ENCODE data around the gene PCYOX1L. TPM values are rescaled to one million over a fixed set of nuclear protein-coding genes. Genes with fewer than 3 reads are reported as not detected.
"Not testable (repeated sequence)": the region's sequence is repeated elsewhere in the genome, so short reads cannot be mapped to it uniquely, and the experiment has no call there.

Gene PCYOX1L
- polyA plus RNA-seq, 4 donors: 17.7 to 19.2 (median 18.5) TPM

GRCh38 chr5:149382517-149383220 lies 24.8 kb downstream of the PCYOX1L start:
- DNase-seq (ENCODE audit: low read depth in 4 of 4, low spot score in 3 of 4): no peak

GRCh38 chr5:149383399-149383798 lies 25.6 kb downstream of the PCYOX1L start:
- no peak for DNase-seq (ENCODE audit: low read depth in 4 of 4, low spot score in 3 of 4)

- no peak for DNase-seq (ENCODE audit: low read depth in 4 of 4, low spot score in 3 of 4)
Measured at GRCh38 chr5:149386166-149386565, 28.3 kb downstream of the PCYOX1L start.

- no peak for DNase-seq (ENCODE audit: low read depth in 4 of 4, low spot score in 3 of 4)
Measured at GRCh38 chr5:149387081-149387631, 29.3 kb downstream of the PCYOX1L start.

GRCh38 chr5:149387982-149388381 lies 30.1 kb downstream of the PCYOX1L start:
- no peak for DNase-seq (ENCODE audit: low read depth in 4 of 4, low spot score in 3 of 4)

GRCh38 chr5:149388498-149389190 lies 30.8 kb downstream of the PCYOX1L start:
- no peak for DNase-seq (ENCODE audit: low read depth in 4 of 4, low spot score in 3 of 4)

- no peak for DNase-seq (ENCODE audit: low read depth in 4 of 4, low spot score in 3 of 4)
Measured at GRCh38 chr5:149389552-149390495, 32.0 kb downstream of the PCYOX1L start.

GRCh38 chr5:149391076-149391475 lies 33.2 kb downstream of the PCYOX1L start:
- not testable (repeated sequence) for DNase-seq (ENCODE audit: low read depth in 4 of 4, low spot score in 3 of 4)

- DNase-seq (ENCODE audit: low read depth in 4 of 4, low spot score in 3 of 4): no peak
Measured at GRCh38 chr5:149391524-149391923, 33.7 kb downstream of the PCYOX1L start.

- no peak for DNase-seq (ENCODE audit: low read depth in 4 of 4, low spot score in 3 of 4)
Measured at GRCh38 chr5:149392718-149393117, 34.9 kb downstream of the PCYOX1L start.

GRCh38 chr5:149394996-149395395 lies 37.1 kb downstream of the PCYOX1L start:
- DNase-seq (ENCODE audit: low read depth in 4 of 4, low spot score in 3 of 4): not testable (repeated sequence)

- DNase-seq (ENCODE audit: low read depth in 4 of 4, low spot score in 3 of 4): no peak
Measured at GRCh38 chr5:149397530-149397929, 39.7 kb downstream of the PCYOX1L start.

- DNase-seq (ENCODE audit: low read depth in 4 of 4, low spot score in 3 of 4): not testable (repeated sequence)
Measured at GRCh38 chr5:149398747-149399266, 41.0 kb downstream of the PCYOX1L start.

GRCh38 chr5:149399775-149400174 lies 41.9 kb downstream of the PCYOX1L start:
- no peak for DNase-seq (ENCODE audit: low read depth in 4 of 4, low spot score in 3 of 4)

GRCh38 chr5:149400304-149400703 lies 42.5 kb downstream of the PCYOX1L start:
- DNase-seq (ENCODE audit: low read depth in 4 of 4, low spot score in 3 of 4): no peak

- no peak for DNase-seq (ENCODE audit: low read depth in 4 of 4, low spot score in 3 of 4)
Measured at GRCh38 chr5:149401051-149401450, 43.2 kb downstream of the PCYOX1L start.

GRCh38 chr5:149402291-149402690 lies 44.4 kb downstream of the PCYOX1L start:
- DNase-seq (ENCODE audit: low read depth in 4 of 4, low spot score in 3 of 4): no peak

GRCh38 chr5:149403923-149404745 lies 46.3 kb downstream of the PCYOX1L start:
- DNase-seq (ENCODE audit: low read depth in 4 of 4, low spot score in 3 of 4): no peak

- no peak for DNase-seq (ENCODE audit: low read depth in 4 of 4, low spot score in 3 of 4)
Measured at GRCh38 chr5:149404746-149405549, 47.1 kb downstream of the PCYOX1L start.
